HCT116 (cell line): ENCODE results near the gene RBM33. TPM values are rescaled to one million over a fixed set of nuclear protein-coding genes. Genes with fewer than 3 reads are reported as not detected.

Experiments used
- ATAC-seq: fragments of 200-7000 bp; cut with Tn5 transposase; 2 replicates; pipeline ENCODE4 v1.9.1; 2020; ENCODE audit warnings: mild to moderate bottlenecking, moderate library complexity
- BruUV-seq: library from RNA; stranded (reverse); fragments of 400-500 nt; replicated peaks from 2 replicates; lab custom pipeline; 2021; lab: Mats Ljungman, UMichigan
- CTCF ChIA-PET: fragments of 300-600 bp; sonication (Branson Sonifier 250); formaldehyde crosslinking; loops from one replicate; lab custom pipeline; 2021; ENCODE audit warnings: antibody characterized with exemption; lab: Charles Lee
- POLR2A ChIA-PET: fragments of 300-600, 350-600 bp; sonication (Branson Sonifier 250); formaldehyde crosslinking; loops from one replicate; lab custom pipeline; 2021; ENCODE audit warnings: antibody characterized with exemption; lab: Charles Lee
- RAD21 ChIA-PET, 2 experiments: fragments of 300-600 bp; sonication (Branson Sonifier 250); formaldehyde crosslinking; loops; one replicate each; lab custom pipeline; 2023; ENCODE audit warnings: low total read pairs in 2 of 2; ENCODE audit not compliant: uncharacterized antibody in 2 of 2, unreplicated experiment in 2 of 2, low non-redundant PET in 1 of 2; lab: Charles Lee
- DNase-seq: peaks from one replicate; pipeline ENCODE4 v3.0.0-alpha.2; 2010; ENCODE audit warnings: low read depth, low spot score
- H2AFZ ChIP-seq: fragments of 200-600 bp; shearing (Covaris generic), sonication (generic); 2 replicates; pipeline ENCODE4 v1.6.1; 2017; ENCODE audit warnings: low read depth, mixed run types, mixed read lengths, antibody characterized with exemption, low read length; ENCODE audit not compliant: poor library complexity, severe bottlenecking
- H3K27ac ChIP-seq: 2 replicates; pipeline ENCODE4 v1.5.1; 2012; ENCODE audit warnings: low read depth, low read length
- H3K27me3 ChIP-seq: fragments of 200-600 bp; sonication (generic); 2 replicates; pipeline ENCODE4 v1.6.1; 2016; ENCODE audit warnings: mixed run types, low read length, mixed read lengths; ENCODE audit not compliant: insufficient read depth
- H3K36me3 ChIP-seq, 2 experiments: fragments of 200-500 bp in 1 of 2; fragments of 200-600 bp in 1 of 2; sonication (Bioruptor generic) in 1 of 2; sonication (generic) in 1 of 2; 2 replicates each; pipeline versions ENCODE4 v1.5.1 to v1.6.1; 2014 to 2016; ENCODE audit warnings: low read length in 2 of 2, inconsistent platforms in 1 of 2, mixed read lengths in 1 of 2, mixed run types in 1 of 2; ENCODE audit not compliant: insufficient read depth in 2 of 2, control insufficient read depth in 1 of 2
- H3K4me1 ChIP-seq, 2 experiments: fragments of 200-600 bp in 1 of 2; sonication (generic) in 1 of 2; 2 replicates each; pipeline versions ENCODE4 v1.5.1 to v1.6.1; 2012 to 2017; ENCODE audit warnings: low read length in 2 of 2, inconsistent platforms in 1 of 2, mild to moderate bottlenecking in 1 of 2, mixed read lengths in 1 of 2, mixed run types in 1 of 2, moderate library complexity in 1 of 2; ENCODE audit not compliant: insufficient read depth in 2 of 2, control insufficient read depth in 1 of 2
- H3K4me2 ChIP-seq: fragments of 200-600 bp; sonication (generic); 2 replicates; pipeline ENCODE4 v1.6.1; 2017; ENCODE audit warnings: mixed run types, low read length, mixed read lengths
- H3K4me3 ChIP-seq, 2 experiments: fragments of 200-600 bp in 1 of 2; sonication (generic) in 1 of 2; replicated peaks in 1 of 2; 2 replicates each; pipeline ENCODE4 v1.5.1; 2011 to 2016; ENCODE audit warnings: low read length in 2 of 2, control low read depth in 1 of 2, low read depth in 1 of 2, mild to moderate bottlenecking in 1 of 2, mixed read lengths in 1 of 2, mixed run types in 1 of 2
- H3K79me2 ChIP-seq: fragments of 200-600 bp; sonication (generic); 2 replicates; pipeline ENCODE4 v1.6.1; 2017; ENCODE audit warnings: mild to moderate bottlenecking, mixed run types, low read length, moderate library complexity, mixed read lengths; ENCODE audit not compliant: insufficient read depth
- H3K9ac ChIP-seq: fragments of 200-600 bp; sonication (generic); 2 replicates; pipeline ENCODE4 v1.6.1; 2016; ENCODE audit warnings: low read length, mixed read lengths
- H3K9me2 ChIP-seq: fragments of 200-600 bp; sonication (generic), shearing (Covaris generic); 2 replicates; pipeline ENCODE4 v1.6.1; 2017; ENCODE audit warnings: mixed run types, mild to moderate bottlenecking, moderate library complexity; ENCODE audit not compliant: insufficient read depth
- H3K9me3 ChIP-seq, 2 experiments: fragments of 200-500 bp in 1 of 2; fragments of 200-600 bp in 1 of 2; sonication (Bioruptor generic) in 1 of 2; sonication (generic) in 1 of 2; 2 replicates each; pipeline ENCODE4 v1.6.1; 2014 to 2017; ENCODE audit warnings: low read length in 2 of 2, mixed read lengths in 2 of 2, inconsistent platforms in 1 of 2, low read depth in 1 of 2, mild to moderate bottlenecking in 1 of 2, mixed run types in 1 of 2, moderate library complexity in 1 of 2; ENCODE audit not compliant: control insufficient read depth in 1 of 2, insufficient read depth in 1 of 2
- H4K20me1 ChIP-seq: fragments of 200-600 bp; sonication (generic), shearing (Covaris generic); 2 replicates; pipeline ENCODE4 v1.6.1; 2017; ENCODE audit warnings: mixed run types, mild to moderate bottlenecking, moderate library complexity; ENCODE audit not compliant: insufficient read depth
- CBX3 ChIP-seq: IDR thresholded peaks from 2 replicates; pipeline ENCODE4 v1.6.1; 2012; ENCODE audit warnings: low read depth
- CEBPB ChIP-seq: IDR thresholded peaks from 2 replicates; pipeline ENCODE4 v1.6.1; 2012; ENCODE audit warnings: low read depth
- CTCF ChIP-seq, 3 experiments: fragments of 200-600 bp in 1 of 3; sonication (generic) in 1 of 3; IDR thresholded peaks in 2 of 3; conservative IDR thresholded peaks in 1 of 3; 2 replicates each; pipeline ENCODE4 v1.5.1; 2012 to 2017; ENCODE audit warnings: low read depth in 2 of 3, low read length in 2 of 3, antibody characterized with exemption in 1 of 3, borderline replicate concordance in 1 of 3, control low read depth in 1 of 3, mild to moderate bottlenecking in 1 of 3, mixed read lengths in 1 of 3, mixed run types in 1 of 3, moderate library complexity in 1 of 3; ENCODE audit not compliant: insufficient read depth in 1 of 3
- EGR1 ChIP-seq: IDR thresholded peaks from 2 replicates; pipeline ENCODE4 v1.6.1; 2012; ENCODE audit warnings: low read depth
- ELF1 ChIP-seq: IDR thresholded peaks from 2 replicates; pipeline ENCODE4 v1.6.1; 2012; ENCODE audit warnings: low read depth, borderline replicate concordance
- EZH2 ChIP-seq: fragments of 200-600 bp; sonication (generic); IDR thresholded peaks from 2 replicates; pipeline ENCODE4 v1.6.1; 2017; ENCODE audit warnings: antibody characterized with exemption, mixed run types
- EZH2phosphoT487 ChIP-seq: fragments of 200-600 bp; IDR thresholded peaks from 2 replicates; pipeline ENCODE4 v1.6.1; 2018; ENCODE audit warnings: antibody characterized with exemption, borderline replicate concordance
- FOSL1 ChIP-seq: IDR thresholded peaks from 2 replicates; pipeline ENCODE4 v1.6.1; 2012; ENCODE audit warnings: low read depth
- JUND ChIP-seq: IDR thresholded peaks from 2 replicates; pipeline ENCODE4 v1.6.1; 2012
- POLR2AphosphoS5 ChIP-seq: IDR thresholded peaks from 2 replicates; pipeline ENCODE4 v1.6.1; 2011; ENCODE audit warnings: mild to moderate bottlenecking, low read depth, low read length, moderate library complexity
- REST ChIP-seq: IDR thresholded peaks from 2 replicates; pipeline ENCODE4 v1.6.1; 2012; ENCODE audit warnings: low read depth
- SIN3A ChIP-seq: IDR thresholded peaks from 2 replicates; pipeline ENCODE4 v1.6.1; 2012; ENCODE audit warnings: low read depth
- SP1 ChIP-seq: IDR thresholded peaks from 2 replicates; pipeline ENCODE4 v1.6.1; 2012; ENCODE audit warnings: low read depth
- SRF ChIP-seq: IDR thresholded peaks from 2 replicates; pipeline ENCODE4 v1.6.1; 2012; ENCODE audit warnings: low read depth
- TCF7L2 ChIP-seq: IDR thresholded peaks from 2 replicates; pipeline ENCODE4 v1.7.0; 2011; ENCODE audit warnings: borderline replicate concordance, inconsistent platforms; ENCODE audit not compliant: insufficient read depth, insufficient read length; ENCODE audit errors: extremely low read depth
- ZBTB33 ChIP-seq: IDR thresholded peaks from 2 replicates; pipeline ENCODE4 v1.6.1; 2011; ENCODE audit warnings: mild to moderate bottlenecking, low read length, moderate library complexity; ENCODE audit not compliant: insufficient replicate concordance; ENCODE audit errors: extremely low read depth
- ZFX ChIP-seq: fragments of 450-650 bp; IDR thresholded peaks from 2 replicates; pipeline ENCODE4 v1.6.1; 2017
- ZNF274 ChIP-seq: fragments of 200-500 bp; sonication (Bioruptor generic); IDR thresholded peaks from 2 replicates; pipeline ENCODE4 v1.6.1; 2014; ENCODE audit warnings: mild to moderate bottlenecking, low read depth, low read length, inconsistent platforms
- intact Hi-C: fragments of 100-400 bp; cut with micrococcal nuclease; formaldehyde crosslinking; loops from 2 replicates; pipeline ENCODE4 v1.10.0; 2022
- total RNA-seq: library from RNA; stranded (reverse); gene quantifications from one replicate; pipeline ENCODE4 v1.2.1, GENCODE V29; 2021; ENCODE audit not compliant: unreplicated experiment
- TF ChIP-seq, protein P1 (sequence below): IDR thresholded peaks from 2 replicates; pipeline ENCODE4 v1.6.1; 2012

Gene RBM33
- total RNA-seq, 1 experiment from 2014 or later, result 64.3 TPM

GRCh38 chr7:155775691-155776090 lies 131.2 kb downstream of the RBM33 start:
- H3K9ac ChIP-seq, result no peak overlapping the region
- TF ChIP-seq FOSL1 (no peak), EZH2phosphoT487 (no peak), SRF (no peak), ZBTB33 (no peak), EZH2 (no peak), TCF7L2 (no peak), EGR1 (no peak), ZFX (no peak), CBX3 (no peak), ZNF274 (no peak), JUND (no peak), CEBPB (no peak), POLR2AphosphoS5 (no peak), CTCF (IDR thresholded peaks at IDR 0.05 in 2 of 3, conservative IDR thresholded peaks at IDR 0.05 in 1 of 3; ENCODE audit: borderline replicate concordance in 1 of 3, insufficient read depth in 1 of 3, low read depth in 2 of 3, low read length in 2 of 3) (no peak), ELF1 (no peak), SIN3A (no peak), REST (no peak), SP1 (no peak)
- TF ChIP-seq, protein P1, sequence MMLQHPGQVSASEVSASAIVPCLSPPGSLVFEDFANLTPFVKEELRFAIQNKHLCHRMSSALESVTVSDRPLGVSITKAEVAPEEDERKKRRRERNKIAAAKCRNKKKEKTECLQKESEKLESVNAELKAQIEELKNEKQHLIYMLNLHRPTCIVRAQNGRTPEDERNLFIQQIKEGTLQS, result no peak
- TF ChIP-seq, all 23 proteins: peak for 0
- no peaks in the 10 kb centered on the region for H3K27me3 ChIP-seq
- BruUV-seq, result no TSS peak
- ATAC-seq, result no peak
- H3K4me1 ChIP-seq, result no peaks in the 10 kb centered on the region
- intact Hi-C loops, result no loop called here
- H2AFZ ChIP-seq, result no peak overlapping the region
- no peak overlapping the region for H3K27ac ChIP-seq
- ChIA-PET RAD21 (no interaction called here), POLR2A (no interaction called here), CTCF (no interaction called here)
- H3K9me3 ChIP-seq, result no peaks in the 10 kb centered on the region
- no peak overlapping the region for H3K4me3 ChIP-seq
- no peak overlapping the region for H3K4me2 ChIP-seq
- H3K9me2 ChIP-seq, result no peaks in the 10 kb centered on the region
- no peak for DNase-seq
- peaks cover 3 to 13% of the 10 kb centered on the region in 2 experiments; a peak in 2 of 4 replicates for H3K36me3 ChIP-seq
- no peaks in the 10 kb centered on the region for H3K79me2 ChIP-seq
- no peaks in the 10 kb centered on the region; the same call in 1 of the 2 replicates for H4K20me1 ChIP-seq
